HepG2 (cell line): Measurements from ENCODE around the gene ZNF213.

Experiments
- EZH2 ChIP-seq: conservative IDR thresholded peaks from 2 replicates; pipeline ENCODE4 v1.6.1; 2012; ENCODE audit warnings: mild to moderate bottlenecking, low read depth, low read length, moderate library complexity
- GPBP1L1 ChIP-seq: sonication (generic); formaldehyde crosslinking; IDR thresholded peaks from 2 replicates; pipeline ENCODE4 v1.5.0; 2020; ENCODE audit warnings: mild to moderate bottlenecking, missing genetic modification reagents
- MZF1 ChIP-seq: sonication (generic); formaldehyde crosslinking; IDR thresholded peaks from 2 replicates; pipeline ENCODE4 v1.8.1; 2023; ENCODE audit warnings: mild to moderate bottlenecking, missing genetic modification reagents, borderline replicate concordance
- NFIC ChIP-seq: IDR thresholded peaks from 2 replicates; pipeline ENCODE4 v1.6.1; 2012; ENCODE audit warnings: mild to moderate bottlenecking, low read length, inconsistent platforms
- USF2 ChIP-seq, 2 experiments: sonication (generic) in 1 of 2; formaldehyde crosslinking in 1 of 2; IDR thresholded peaks; 2 replicates each; pipeline versions ENCODE4 v1.5.1 to v1.6.1; 2011 to 2020; ENCODE audit warnings: borderline replicate concordance in 1 of 2, low read depth in 1 of 2, low read length in 1 of 2, mild to moderate bottlenecking in 1 of 2, missing genetic modification reagents in 1 of 2, moderate library complexity in 1 of 2
- ZFX ChIP-seq: sonication (generic); formaldehyde crosslinking; IDR thresholded peaks from 2 replicates; pipeline ENCODE4 v1.4.0; 2020; ENCODE audit warnings: mild to moderate bottlenecking, low read depth, missing genetic modification reagents, moderate library complexity

GRCh38 chr16:3147757-3148104 is 12.9 kb downstream of the ZNF213 start:
- no peak for TF ChIP-seq EZH2
- no peak for TF ChIP-seq MZF1 (CRISPR knock-in tag)
- TF ChIP-seq NFIC, result no peak
- TF ChIP-seq GPBP1L1, result no peak
- no peak for TF ChIP-seq ZFX (CRISPR knock-in tag)
- TF ChIP-seq USF2 (IDR thresholded peaks at IDR 0.05; ENCODE audit: low read depth, low read length), result no peak
- TF ChIP-seq USF2 (CRISPR knock-in tag; IDR thresholded peaks at IDR 0.05; ENCODE audit: borderline replicate concordance), result no peak
